DND-41 (cell line): ENCODE data around the gene FOXO6.

Source experiments
- CTCF ChIP-seq: IDR thresholded peaks from 2 replicates; pipeline ENCODE4 v1.5.1; 2012; ENCODE audit warnings: borderline replicate concordance, low read length, moderate library complexity, mild to moderate bottlenecking; ENCODE audit not compliant: poor library complexity, severe bottlenecking; ENCODE audit errors: extremely low read depth
- EZH2 ChIP-seq: IDR thresholded peaks from 3 replicates; pipeline ENCODE4 v1.6.1; 2012; ENCODE audit warnings: borderline replicate concordance, low read depth, mild to moderate bottlenecking, moderate library complexity, low read length, inconsistent platforms; ENCODE audit not compliant: severe bottlenecking

DNA sequence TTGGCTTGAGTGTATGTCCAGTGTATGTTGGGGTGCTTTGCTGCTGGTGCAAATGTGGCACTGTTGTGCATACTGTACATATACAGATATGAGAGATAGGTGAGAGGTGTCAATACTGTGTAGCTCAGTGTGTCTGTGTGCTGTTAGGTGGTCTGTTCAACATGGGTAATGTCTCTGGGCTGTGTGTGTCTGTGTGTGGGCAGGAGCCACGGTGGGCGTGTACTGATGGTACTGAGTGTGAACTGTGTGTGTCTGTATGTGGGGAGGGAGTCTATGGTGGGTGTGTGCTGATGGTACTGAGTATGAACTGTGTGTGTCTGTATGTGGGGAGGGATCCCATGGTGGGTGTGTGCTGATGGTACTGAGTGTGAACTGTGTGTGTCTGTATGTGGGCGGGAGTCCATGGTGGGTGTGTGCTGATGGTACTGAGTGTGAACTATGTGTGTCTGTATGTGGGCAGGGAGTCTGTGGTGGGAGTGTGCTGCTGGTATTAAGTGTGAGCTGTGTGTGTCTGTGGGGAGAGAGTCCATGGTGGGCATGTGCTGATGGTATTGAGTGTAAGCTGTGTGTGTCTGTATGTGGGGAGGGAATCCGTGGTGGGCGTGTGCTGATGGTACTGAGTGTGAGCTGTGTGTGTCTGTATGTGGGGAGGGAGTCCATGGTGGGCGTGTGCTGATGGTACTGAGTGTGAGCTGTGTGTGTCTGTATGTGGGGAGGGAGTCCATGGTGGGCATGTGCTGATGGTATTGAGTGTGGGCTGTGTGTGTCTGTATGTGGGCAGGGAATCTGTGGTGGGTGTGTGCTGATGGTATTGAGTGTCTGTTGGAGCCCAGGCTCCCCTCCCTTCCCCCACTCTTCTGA lies 32.2 kb upstream of the FOXO6 start:
- TF ChIP-seq CTCF: no peak
- no peak for TF ChIP-seq EZH2
